GM19455 (cell line): Measurements from ENCODE around the gene SH2D3C.
"Not testable (repeated sequence)": the region's sequence is repeated elsewhere in the genome, so short reads cannot be mapped to it uniquely, and the experiment has no call there.

ENCODE experiments used
- ATAC-seq: cut with Tn5 transposase; IDR thresholded peaks from one replicate; pipeline ENCODE4 v1.9.1; 2021; ENCODE audit not compliant: unreplicated experiment

Gene SH2D3C

DNA sequence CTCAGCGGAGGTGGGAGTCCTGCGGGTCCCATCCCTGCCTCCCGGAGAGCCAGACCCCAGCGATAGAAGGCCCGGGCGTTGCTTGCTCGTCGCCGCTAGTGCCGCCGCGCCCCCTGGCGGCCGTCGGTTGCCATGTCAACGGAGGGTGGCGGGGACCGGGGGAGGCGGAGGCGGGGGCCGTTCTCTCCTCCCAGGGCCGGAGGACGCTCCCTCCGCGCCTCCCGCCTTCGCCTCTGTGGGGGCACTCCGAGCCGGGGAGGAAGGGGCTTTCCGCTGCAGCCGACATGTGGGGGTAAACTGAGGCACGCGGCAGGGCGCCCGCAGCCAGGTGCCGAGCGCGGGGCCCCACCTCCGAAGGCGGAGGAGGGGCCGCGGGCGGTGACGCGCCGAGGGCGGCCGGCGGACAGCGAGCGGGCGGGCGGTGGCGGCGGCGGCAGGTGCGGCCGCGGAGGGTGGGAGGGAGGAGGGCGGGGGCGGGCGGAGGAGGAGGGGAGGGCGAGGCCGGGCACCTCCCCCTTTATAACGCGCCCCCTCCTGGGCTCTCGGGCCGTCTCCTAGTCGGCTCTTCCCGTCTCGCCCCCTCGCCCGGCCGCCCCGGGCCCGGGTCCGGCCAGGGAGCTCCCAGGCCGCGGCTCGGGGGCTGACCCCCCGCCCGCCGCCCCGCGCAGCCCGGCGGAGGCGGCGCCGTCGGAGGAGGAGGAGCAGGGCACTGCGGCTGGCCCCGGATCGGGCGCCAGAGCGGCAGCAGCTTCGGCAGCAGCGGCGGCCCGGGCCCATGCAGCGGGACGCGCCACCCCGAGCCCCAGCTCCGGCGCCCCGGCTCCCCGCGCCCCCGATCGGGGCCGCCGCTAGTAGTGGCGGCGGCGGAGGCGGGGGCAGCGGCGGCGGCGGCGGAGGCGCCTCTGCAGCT lies 6.8 kb upstream of the SH2D3C start:
- peak; percentile 45 for ATAC-seq

- no peak for ATAC-seq
Measured at GRCh38 chr9:127783111-127784008, 4.9 kb upstream of the SH2D3C start.

- no peak for ATAC-seq
Measured at GRCh38 chr9:127781806-127782205, 3.3 kb upstream of the SH2D3C start.

- not testable (repeated sequence) for ATAC-seq
Measured at GRCh38 chr9:127780909-127781308, 2.4 kb upstream of the SH2D3C start.

DNA sequence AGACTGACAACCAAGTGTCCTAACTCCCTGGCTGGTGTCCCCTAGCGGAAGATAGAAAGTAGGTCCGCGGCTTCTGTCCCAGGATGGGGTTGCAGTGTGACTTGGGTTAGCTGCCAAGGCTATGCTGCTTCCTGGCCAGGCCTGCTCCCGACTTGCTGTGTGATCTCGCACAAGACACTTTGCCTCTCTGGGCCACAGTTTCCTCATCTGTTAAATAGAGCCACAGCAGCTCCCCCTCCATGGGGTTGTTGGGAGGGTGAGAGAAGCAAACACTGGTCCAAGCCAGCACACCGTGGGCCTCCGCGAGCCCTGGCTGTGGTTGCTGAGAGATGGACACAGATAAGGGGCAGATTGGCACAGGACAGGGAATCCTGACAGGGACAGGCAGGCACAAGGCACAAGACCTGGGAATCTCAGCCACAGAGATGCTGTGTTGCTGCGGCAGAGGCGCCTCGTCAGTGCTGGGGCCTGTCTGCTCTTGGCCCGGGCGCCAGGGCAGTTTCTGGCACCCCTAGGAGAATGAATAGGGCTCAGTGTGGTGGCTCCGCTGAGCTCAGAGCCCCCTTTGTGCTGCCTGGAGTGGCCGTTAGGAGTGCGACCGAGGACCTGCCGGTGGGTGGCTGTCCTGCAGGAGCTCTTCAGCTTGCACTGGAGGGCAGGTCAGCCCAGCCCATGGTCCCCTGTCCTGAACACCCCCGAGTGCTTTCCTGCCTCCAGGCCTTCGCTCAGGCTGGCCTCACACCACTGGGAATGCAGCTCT lies 1.8 kb upstream of the SH2D3C start:
- ATAC-seq: no peak

DNA sequence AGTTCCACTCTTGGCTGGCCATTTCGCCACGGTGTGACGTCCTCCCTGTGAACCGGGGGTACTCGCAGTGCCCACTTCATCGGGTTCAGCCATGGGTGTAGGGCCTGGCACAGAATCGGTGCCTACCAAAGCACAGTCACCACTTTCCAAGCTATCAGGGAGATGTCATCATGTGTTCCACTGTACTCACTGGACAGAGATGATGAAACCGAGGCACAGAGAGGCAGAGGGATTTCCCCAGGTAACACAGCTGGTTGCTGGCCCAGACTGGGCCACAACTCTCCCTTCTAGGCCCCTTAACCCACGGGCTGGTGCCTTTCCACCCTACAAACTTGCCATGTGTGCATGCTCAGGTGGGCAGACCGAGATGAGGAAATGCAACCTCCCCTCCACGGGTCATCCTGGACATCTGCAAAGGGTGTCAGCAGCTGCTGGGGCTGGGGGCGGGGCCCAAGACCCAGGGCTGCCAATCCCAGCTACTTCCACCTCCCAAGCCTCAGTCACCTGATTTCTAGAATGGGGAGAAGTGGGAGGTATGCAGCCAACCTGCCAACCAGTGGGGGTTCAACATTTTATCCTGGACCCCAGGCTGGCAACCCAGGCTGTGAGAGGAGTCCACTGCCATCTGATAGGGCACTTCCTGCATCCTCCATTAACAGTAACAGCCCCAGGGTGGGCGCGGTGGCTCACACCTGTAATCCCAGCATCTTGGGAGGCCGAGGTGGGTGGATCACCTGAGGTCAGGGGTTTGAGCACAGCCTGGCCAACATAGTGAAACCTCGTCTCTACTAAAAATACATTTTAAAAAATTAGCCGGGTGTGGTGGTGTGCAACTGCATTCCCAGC lies 893 bp upstream of the SH2D3C start:
- ATAC-seq: peak; percentile 43

- no peak for ATAC-seq
Measured at GRCh38 chr9:127777368-127777980, 992 bp downstream of the SH2D3C start.

DNA sequence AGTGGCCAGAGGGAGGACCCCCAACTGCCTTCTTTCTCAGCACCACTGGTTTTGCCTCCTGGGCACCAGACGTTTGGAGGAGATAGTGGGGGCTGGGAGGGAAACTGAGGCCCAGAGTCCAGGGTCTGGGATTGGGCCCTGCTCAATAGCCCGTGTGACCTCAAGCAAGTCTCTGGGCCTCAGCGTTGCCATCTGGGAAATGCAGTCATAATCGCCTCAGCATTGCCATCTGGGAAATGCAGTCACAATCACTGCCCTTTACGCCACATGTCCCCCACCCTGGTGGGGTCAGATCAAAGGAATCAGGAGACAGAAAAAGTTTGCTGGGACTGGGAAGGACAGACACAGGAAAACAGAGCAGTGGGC lies 1.6 kb downstream of the SH2D3C start:
- ATAC-seq: no peak

DNA sequence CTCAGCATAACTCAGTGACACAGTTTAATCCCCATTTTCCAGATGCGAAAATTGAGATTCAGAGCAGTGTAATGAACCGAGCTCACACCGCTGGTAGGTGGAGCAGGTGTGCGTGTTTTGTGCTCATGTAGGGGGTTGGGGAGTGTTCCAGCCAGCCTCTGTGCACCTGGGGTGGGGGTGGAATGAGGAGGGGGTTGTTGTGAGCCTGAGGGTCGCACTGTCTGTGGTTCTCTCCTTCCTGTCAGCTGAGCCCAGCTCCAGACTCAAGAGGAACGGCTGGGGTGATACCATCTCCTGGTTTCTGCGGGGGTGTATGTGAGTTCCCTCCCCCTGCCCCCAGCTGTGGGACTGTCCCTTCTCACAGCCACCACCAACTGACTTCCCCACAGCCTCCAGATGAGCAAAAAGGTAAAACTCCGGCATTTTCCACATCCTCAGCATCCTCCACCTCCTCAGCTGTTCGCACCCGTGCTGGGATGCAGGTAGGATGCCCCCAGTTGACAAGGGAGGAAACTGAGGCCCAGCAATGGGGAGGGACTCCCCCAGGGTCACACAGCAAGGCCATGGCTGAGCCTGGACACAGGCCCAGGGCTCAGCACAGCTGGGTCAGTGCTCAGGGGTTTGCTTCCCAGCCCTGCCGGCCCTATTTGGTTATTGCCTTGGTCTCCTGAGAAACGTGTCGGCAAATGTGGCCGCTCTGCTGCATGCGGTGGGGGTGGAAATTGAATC lies 2.1 kb downstream of the SH2D3C start:
- no peak for ATAC-seq

- no peak for ATAC-seq
Measured at GRCh38 chr9:127773981-127774380, 4.5 kb downstream of the SH2D3C start.

- ATAC-seq: no peak
Measured at GRCh38 chr9:127773272-127773671, 5.2 kb downstream of the SH2D3C start.

GRCh38 chr9:127772603-127773002 lies 5.9 kb downstream of the SH2D3C start:
- ATAC-seq: no peak

GRCh38 chr9:127771570-127772189 lies 6.8 kb downstream of the SH2D3C start:
- no peak for ATAC-seq

DNA sequence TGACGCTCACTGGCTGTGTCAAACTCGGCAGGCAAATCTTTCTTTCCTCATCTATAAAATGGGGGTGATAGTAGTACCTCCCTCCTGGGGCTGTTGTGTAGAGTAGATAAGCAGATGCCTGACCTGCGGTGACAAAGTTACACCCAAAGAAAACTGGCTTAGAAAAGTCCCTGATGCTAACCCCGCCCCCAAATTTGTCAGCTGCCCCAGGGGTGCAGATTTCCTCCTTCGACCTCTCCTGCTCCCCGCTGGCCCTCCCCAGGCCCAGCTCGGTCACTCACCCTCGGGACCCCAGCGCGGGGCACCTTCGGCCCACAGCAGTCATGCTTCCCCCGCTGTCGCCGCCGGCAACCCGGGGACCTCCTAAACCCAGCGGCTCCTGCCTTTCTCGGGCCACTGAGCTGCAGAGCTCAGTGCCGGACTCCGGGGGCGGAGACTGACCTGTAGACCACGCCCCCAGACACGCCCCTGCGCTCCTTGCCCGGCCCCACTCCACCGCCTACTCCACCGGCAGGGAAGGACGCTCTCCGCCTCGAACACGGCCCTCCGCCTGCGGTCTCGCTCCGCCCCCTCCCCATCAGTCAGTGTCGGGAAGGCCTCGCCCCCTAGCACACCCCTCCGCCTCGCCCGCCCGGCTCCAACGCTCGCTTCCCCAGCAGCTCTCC lies 7.4 kb downstream of the SH2D3C start:
- ATAC-seq: peak; percentile 83

GRCh38 chr9:127770583-127770904 lies 7.9 kb downstream of the SH2D3C start:
- no peak for ATAC-seq

DNA sequence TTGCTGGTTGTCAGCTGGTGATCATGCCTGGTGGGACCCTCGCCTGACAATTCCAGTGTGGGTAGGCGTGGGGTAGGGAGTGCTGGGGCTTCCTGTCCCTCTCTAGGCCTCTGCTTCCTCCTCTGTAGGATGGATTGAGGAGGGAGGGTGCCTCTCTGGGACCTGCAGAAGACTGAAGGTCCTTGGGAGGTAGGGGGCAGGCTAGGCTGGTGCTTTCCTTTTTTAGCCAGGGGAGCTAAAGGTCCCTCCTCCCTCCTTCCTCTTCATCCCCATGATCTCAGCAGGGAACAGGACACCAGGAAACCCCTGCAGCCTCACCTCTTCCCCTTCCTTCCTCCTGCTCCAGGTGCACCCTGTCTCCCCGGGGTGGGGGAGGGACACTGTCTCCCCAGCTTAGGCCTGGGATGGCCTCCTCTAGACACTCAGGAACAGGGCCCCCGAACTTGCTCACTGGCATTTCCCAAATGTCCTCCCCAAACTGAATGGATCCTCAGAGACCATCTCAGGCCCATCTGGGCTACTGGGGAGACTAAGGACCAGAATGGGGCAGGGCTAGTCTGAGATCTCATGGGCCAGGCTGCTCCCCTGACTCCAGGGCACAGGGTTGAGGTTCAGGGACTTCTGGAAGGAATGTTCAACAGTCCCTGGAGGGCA lies 8.4 kb downstream of the SH2D3C start:
- ATAC-seq: no peak

GRCh38 chr9:127769101-127769500 lies 9.4 kb downstream of the SH2D3C start:
- no peak for ATAC-seq

- no peak for ATAC-seq
Measured at GRCh38 chr9:127768698-127769097, 9.8 kb downstream of the SH2D3C start.
